ENCODE data around the gene KMT2C.

The KMT2C gene

DNA sequence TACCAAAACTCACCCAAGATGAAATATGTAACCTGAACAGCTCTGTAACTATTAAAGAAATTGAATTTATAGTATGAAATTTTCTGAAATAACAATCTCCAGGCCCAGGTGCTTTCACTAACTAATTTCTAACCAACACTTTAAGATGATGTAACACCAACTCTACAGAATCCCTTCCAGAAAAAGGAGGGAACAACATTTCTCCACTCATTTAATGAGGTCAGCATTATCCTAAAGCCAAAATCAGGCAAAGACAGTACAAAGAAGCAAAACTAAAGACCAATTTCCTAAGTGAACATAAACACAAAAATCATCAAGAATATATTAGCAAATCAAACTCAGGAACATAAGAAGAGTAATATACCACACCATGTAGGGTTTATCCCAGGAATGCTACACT, 65.5 kb downstream of the KMT2C start:
- POLR2A ChIA-PET: no interaction called here
- CTCF ChIA-PET: no interaction called here
- Histone ChIP-seq H3K27ac (ENCODE audit: extremely low read depth, low read depth, low read length) (no peak overlapping the region), H3K4me1 (ENCODE audit: control insufficient read depth, insufficient read depth, low read length) (no peaks in the 10 kb centered on the region), H3K4me3 (ENCODE audit: low read depth, low read length) (no peak overlapping the region), H3K36me3 (ENCODE audit: control insufficient read depth in 2 of 2, insufficient read depth in 1 of 2, low read length in 2 of 2) (no peaks in the 10 kb centered on the region), H3K9me3 (ENCODE audit: control insufficient read depth, insufficient read depth, low read depth, low read length) (no peaks in the 10 kb centered on the region)
- TF ChIP-seq, protein P1, sequence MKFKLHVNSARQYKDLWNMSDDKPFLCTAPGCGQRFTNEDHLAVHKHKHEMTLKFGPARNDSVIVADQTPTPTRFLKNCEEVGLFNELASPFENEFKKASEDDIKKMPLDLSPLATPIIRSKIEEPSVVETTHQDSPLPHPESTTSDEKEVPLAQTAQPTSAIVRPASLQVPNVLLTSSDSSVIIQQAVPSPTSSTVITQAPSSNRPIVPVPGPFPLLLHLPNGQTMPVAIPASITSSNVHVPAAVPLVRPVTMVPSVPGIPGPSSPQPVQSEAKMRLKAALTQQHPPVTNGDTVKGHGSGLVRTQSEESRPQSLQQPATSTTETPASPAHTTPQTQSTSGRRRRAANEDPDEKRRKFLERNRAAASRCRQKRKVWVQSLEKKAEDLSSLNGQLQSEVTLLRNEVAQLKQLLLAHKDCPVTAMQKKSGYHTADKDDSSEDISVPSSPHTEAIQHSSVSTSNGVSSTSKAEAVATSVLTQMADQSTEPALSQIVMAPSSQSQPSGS (tag by site-specific recombination; IDR thresholded peaks at IDR 0.05; ENCODE audit: low read depth): peak; percentile 77
- TF ChIP-seq, protein P2, sequence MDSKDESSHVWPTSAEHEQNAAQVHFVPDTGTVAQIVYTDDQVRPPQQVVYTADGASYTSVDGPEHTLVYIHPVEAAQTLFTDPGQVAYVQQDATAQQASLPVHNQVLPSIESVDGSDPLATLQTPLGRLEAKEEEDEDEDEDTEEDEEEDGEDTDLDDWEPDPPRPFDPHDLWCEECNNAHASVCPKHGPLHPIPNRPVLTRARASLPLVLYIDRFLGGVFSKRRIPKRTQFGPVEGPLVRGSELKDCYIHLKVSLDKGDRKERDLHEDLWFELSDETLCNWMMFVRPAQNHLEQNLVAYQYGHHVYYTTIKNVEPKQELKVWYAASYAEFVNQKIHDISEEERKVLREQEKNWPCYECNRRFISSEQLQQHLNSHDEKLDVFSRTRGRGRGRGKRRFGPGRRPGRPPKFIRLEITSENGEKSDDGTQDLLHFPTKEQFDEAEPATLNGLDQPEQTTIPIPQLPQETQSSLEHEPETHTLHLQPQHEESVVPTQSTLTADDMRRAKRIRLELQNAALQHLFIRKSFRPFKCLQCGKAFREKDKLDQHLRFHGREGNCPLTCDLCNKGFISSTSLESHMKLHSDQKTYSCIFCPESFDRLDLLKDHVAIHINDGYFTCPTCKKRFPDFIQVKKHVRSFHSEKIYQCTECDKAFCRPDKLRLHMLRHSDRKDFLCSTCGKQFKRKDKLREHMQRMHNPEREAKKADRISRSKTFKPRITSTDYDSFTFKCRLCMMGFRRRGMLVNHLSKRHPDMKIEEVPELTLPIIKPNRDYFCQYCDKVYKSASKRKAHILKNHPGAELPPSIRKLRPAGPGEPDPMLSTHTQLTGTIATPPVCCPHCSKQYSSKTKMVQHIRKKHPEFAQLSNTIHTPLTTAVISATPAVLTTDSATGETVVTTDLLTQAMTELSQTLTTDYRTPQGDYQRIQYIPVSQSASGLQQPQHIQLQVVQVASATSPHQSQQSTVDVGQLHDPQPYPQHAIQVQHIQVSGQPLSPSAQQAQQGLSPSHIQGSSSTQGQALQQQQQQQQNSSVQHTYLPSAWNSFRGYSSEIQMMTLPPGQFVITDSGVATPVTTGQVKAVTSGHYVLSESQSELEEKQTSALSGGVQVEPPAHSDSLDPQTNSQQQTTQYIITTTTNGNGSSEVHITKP (tag by site-specific recombination; IDR thresholded peaks at IDR 0.05): no peak
- TF ChIP-seq TCF7L2 (IDR thresholded peaks at IDR 0.05; ENCODE audit: borderline replicate concordance, low read depth, low read length) (no peak), ZNF560 (tag by site-specific recombination; IDR thresholded peaks at IDR 0.05; ENCODE audit: borderline replicate concordance) (no peak), ZNF146 (tag by site-specific recombination; IDR thresholded peaks at IDR 0.05) (no peak), FEZF1 (tag by site-specific recombination; IDR thresholded peaks at IDR 0.05) (peak; percentile 4; the same call in 1 of the 2 replicates), SP2 (tag by site-specific recombination; IDR thresholded peaks at IDR 0.05) (no peak), ZNF501 (tag by site-specific recombination; IDR thresholded peaks at IDR 0.05) (no peak), ZNF433 (tag by site-specific recombination; IDR thresholded peaks at IDR 0.05; ENCODE audit: low read depth) (no peak), ZNF664 (tag by site-specific recombination; IDR thresholded peaks at IDR 0.05) (0 out of 2 replicates have a peak, but pooled peaks have one; percentile 31), ZNF366 (tag by site-specific recombination; conservative IDR thresholded peaks at IDR 0.05) (no peak; the same call in 1 of the 2 replicates), ZEB2 (tag by site-specific recombination; IDR thresholded peaks at IDR 0.05) (no peak), ZNF221 (tag by site-specific recombination; IDR thresholded peaks at IDR 0.05; ENCODE audit: borderline replicate concordance) (no peak), KLF9 (tag by site-specific recombination; IDR thresholded peaks at IDR 0.05; ENCODE audit: low read depth) (no peak), KLF8 (tag by site-specific recombination; IDR thresholded peaks at IDR 0.05) (no peak)
- TF ChIP-seq, protein P3, sequence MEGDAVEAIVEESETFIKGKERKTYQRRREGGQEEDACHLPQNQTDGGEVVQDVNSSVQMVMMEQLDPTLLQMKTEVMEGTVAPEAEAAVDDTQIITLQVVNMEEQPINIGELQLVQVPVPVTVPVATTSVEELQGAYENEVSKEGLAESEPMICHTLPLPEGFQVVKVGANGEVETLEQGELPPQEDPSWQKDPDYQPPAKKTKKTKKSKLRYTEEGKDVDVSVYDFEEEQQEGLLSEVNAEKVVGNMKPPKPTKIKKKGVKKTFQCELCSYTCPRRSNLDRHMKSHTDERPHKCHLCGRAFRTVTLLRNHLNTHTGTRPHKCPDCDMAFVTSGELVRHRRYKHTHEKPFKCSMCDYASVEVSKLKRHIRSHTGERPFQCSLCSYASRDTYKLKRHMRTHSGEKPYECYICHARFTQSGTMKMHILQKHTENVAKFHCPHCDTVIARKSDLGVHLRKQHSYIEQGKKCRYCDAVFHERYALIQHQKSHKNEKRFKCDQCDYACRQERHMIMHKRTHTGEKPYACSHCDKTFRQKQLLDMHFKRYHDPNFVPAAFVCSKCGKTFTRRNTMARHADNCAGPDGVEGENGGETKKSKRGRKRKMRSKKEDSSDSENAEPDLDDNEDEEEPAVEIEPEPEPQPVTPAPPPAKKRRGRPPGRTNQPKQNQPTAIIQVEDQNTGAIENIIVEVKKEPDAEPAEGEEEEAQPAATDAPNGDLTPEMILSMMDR (tag by site-specific recombination; IDR thresholded peaks at IDR 0.05): no peak
- TF ChIP-seq, protein P4, sequence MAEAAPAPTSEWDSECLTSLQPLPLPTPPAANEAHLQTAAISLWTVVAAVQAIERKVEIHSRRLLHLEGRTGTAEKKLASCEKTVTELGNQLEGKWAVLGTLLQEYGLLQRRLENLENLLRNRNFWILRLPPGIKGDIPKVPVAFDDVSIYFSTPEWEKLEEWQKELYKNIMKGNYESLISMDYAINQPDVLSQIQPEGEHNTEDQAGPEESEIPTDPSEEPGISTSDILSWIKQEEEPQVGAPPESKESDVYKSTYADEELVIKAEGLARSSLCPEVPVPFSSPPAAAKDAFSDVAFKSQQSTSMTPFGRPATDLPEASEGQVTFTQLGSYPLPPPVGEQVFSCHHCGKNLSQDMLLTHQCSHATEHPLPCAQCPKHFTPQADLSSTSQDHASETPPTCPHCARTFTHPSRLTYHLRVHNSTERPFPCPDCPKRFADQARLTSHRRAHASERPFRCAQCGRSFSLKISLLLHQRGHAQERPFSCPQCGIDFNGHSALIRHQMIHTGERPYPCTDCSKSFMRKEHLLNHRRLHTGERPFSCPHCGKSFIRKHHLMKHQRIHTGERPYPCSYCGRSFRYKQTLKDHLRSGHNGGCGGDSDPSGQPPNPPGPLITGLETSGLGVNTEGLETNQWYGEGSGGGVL (tag by site-specific recombination; IDR thresholded peaks at IDR 0.05): no peak
- TF ChIP-seq, protein P5, sequence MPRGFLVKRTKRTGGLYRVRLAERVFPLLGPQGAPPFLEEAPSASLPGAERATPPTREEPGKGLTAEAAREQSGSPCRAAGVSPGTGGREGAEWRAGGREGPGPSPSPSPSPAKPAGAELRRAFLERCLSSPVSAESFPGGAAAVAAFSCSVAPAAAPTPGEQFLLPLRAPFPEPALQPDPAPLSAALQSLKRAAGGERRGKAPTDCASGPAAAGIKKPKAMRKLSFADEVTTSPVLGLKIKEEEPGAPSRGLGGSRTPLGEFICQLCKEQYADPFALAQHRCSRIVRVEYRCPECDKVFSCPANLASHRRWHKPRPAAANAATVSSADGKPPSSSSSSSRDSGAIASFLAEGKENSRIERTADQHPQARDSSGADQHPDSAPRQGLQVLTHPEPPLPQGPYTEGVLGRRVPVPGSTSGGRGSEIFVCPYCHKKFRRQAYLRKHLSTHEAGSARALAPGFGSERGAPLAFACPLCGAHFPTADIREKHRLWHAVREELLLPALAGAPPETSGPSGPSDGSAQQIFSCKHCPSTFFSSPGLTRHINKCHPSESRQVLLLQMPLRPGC (tag by site-specific recombination; IDR thresholded peaks at IDR 0.05): peak; percentile 56; the same call in 1 of the 2 replicates
- TF ChIP-seq, protein P6, sequence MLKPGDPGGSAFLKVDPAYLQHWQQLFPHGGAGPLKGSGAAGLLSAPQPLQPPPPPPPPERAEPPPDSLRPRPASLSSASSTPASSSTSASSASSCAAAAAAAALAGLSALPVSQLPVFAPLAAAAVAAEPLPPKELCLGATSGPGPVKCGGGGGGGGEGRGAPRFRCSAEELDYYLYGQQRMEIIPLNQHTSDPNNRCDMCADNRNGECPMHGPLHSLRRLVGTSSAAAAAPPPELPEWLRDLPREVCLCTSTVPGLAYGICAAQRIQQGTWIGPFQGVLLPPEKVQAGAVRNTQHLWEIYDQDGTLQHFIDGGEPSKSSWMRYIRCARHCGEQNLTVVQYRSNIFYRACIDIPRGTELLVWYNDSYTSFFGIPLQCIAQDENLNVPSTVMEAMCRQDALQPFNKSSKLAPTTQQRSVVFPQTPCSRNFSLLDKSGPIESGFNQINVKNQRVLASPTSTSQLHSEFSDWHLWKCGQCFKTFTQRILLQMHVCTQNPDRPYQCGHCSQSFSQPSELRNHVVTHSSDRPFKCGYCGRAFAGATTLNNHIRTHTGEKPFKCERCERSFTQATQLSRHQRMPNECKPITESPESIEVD (tag by site-specific recombination; IDR thresholded peaks at IDR 0.05): peak; percentile 33; the same call in 1 of the 2 replicates
